NCI-H510A treated with DMSO at 0.1 percent for 48 hours (cell line): ENCODE measurements around the gene ENO1.
"Not testable (repeated sequence)": the region's sequence is repeated elsewhere in the genome, so short reads cannot be mapped to it uniquely, and the experiment has no call there.

Source experiments
- DNase-seq: peaks from one replicate; lab custom pipeline; 2025; lab: John Stamatoyannopoulos, UW

ENO1 gene

GRCh38 chr1:8896775-8897174 lies 18.3 kb upstream of the ENO1 start:
- not testable (repeated sequence) for DNase-seq

GRCh38 chr1:8892026-8892425 lies 13.5 kb upstream of the ENO1 start:
- DNase-seq: peak; percentile 58

GRCh38 chr1:8891401-8891800 lies 12.9 kb upstream of the ENO1 start:
- DNase-seq: no peak

- DNase-seq: no peak
These were observed 11.7 kb upstream of the ENO1 start for GRCh38 chr1:8889925-8890785.

GRCh38 chr1:8889103-8889846 lies 10.8 kb upstream of the ENO1 start:
- no peak for DNase-seq

- no peak for DNase-seq
These were observed 8.1 kb upstream of the ENO1 start for GRCh38 chr1:8886589-8886988.

- peak; percentile 92 for DNase-seq
These were observed 7.6 kb upstream of the ENO1 start for GRCh38 chr1:8886031-8886524.

- DNase-seq: not testable (repeated sequence)
These were observed 5.6 kb upstream of the ENO1 start for GRCh38 chr1:8884105-8884504.

GRCh38 chr1:8883491-8883890 lies 5.0 kb upstream of the ENO1 start:
- no peak for DNase-seq

GRCh38 chr1:8879922-8880676 lies 1.6 kb upstream of the ENO1 start:
- peak; percentile 83 for DNase-seq

- DNase-seq: no peak
These were observed 1.0 kb upstream of the ENO1 start for GRCh38 chr1:8879464-8879921.

GRCh38 chr1:8878698-8879463 lies 395 bp upstream of the ENO1 start:
- DNase-seq: peak; percentile 99

- no peak for DNase-seq
These were observed 2.4 kb downstream of the ENO1 start for GRCh38 chr1:8876087-8876486.

- DNase-seq: no peak
These were observed 3.1 kb downstream of the ENO1 start for GRCh38 chr1:8875216-8875861.

GRCh38 chr1:8874230-8875201 lies 4.0 kb downstream of the ENO1 start:
- DNase-seq: no peak

- no peak for DNase-seq
These were observed 4.8 kb downstream of the ENO1 start for GRCh38 chr1:8873506-8874229.

- DNase-seq: no peak
These were observed 5.5 kb downstream of the ENO1 start for GRCh38 chr1:8873001-8873400.

- DNase-seq: no peak
These were observed 6.5 kb downstream of the ENO1 start for GRCh38 chr1:8871965-8872399.

GRCh38 chr1:8871539-8871935 lies 6.9 kb downstream of the ENO1 start:
- DNase-seq: peak; percentile 66
